ENCODE measurements around the gene AFM. TPM values are rescaled to one million over a fixed set of nuclear protein-coding genes. Genes with fewer than 3 reads are reported as not detected.

Gene AFM
- total and polyA plus RNA-seq, 10 of the 15 experiments (the other 5 are each of a cell fraction or from before 2014, with no cell fraction given) = not detected

DNA sequence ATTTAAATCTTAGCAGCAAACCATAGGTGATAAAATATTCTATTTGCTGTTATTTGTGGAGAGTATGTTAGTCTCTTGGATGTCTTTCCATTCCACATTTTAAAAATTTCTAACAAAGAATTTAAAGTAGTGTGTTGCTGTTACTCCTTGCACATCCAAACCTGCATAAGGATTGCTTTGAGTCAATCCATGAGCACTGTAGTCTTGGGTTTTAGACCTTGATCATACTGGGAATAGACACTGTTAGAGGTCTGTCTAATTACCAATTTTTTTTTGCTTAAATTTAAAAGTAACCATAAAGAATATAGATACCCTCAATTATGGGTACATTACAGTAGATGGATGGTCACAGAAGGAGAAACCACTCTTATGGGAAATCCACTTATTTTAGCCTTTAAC lies 44.0 kb upstream of the AFM start:
- H3K27ac ChIP-seq (ENCODE audit: control insufficient read depth, insufficient read depth) = no peak overlapping the region
- no TSS peak for BruUV-seq (replicated peaks)
- H4K20me1 ChIP-seq (ENCODE audit: control insufficient read depth, insufficient read depth) = no peaks in the 10 kb centered on the region
- no peaks in the 10 kb centered on the region for H3K4me1 ChIP-seq (ENCODE audit: control insufficient read depth, insufficient read depth, low read length)
- no peak for TF ChIP-seq SUPT20H (IDR thresholded peaks at IDR 0.05; ENCODE audit: borderline replicate concordance, control insufficient read depth, low read depth, low read length)
- no peak for TF ChIP-seq JUNB (IDR thresholded peaks at IDR 0.05)
- no peak for TF ChIP-seq SIN3A (IDR thresholded peaks at IDR 0.05; ENCODE audit: low read depth, low read length)
- no peak for TF ChIP-seq EP300 (IDR thresholded peaks at IDR 0.05; ENCODE audit: borderline replicate concordance in 1 of 2, control insufficient read depth in 1 of 2, low read depth in 2 of 2, low read length in 2 of 2)
- no peak for TF ChIP-seq CBFB (IDR thresholded peaks at IDR 0.05; ENCODE audit: low read depth)
- TF ChIP-seq RCOR1 (conservative IDR thresholded peaks at IDR 0.05; ENCODE audit: low read depth, low read length) = no peak
- TF ChIP-seq, protein P1, sequence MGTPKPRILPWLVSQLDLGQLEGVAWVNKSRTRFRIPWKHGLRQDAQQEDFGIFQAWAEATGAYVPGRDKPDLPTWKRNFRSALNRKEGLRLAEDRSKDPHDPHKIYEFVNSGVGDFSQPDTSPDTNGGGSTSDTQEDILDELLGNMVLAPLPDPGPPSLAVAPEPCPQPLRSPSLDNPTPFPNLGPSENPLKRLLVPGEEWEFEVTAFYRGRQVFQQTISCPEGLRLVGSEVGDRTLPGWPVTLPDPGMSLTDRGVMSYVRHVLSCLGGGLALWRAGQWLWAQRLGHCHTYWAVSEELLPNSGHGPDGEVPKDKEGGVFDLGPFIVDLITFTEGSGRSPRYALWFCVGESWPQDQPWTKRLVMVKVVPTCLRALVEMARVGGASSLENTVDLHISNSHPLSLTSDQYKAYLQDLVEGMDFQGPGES (IDR thresholded peaks at IDR 0.05) = no peak
- TF ChIP-seq NBN (IDR thresholded peaks at IDR 0.05) = no peak
- no peak for TF ChIP-seq YY1 (IDR thresholded peaks at IDR 0.05; ENCODE audit: low read depth, low read length)
- no peak for TF ChIP-seq GABPA (IDR thresholded peaks at IDR 0.05; ENCODE audit: low read depth)
- TF ChIP-seq, protein P2, sequence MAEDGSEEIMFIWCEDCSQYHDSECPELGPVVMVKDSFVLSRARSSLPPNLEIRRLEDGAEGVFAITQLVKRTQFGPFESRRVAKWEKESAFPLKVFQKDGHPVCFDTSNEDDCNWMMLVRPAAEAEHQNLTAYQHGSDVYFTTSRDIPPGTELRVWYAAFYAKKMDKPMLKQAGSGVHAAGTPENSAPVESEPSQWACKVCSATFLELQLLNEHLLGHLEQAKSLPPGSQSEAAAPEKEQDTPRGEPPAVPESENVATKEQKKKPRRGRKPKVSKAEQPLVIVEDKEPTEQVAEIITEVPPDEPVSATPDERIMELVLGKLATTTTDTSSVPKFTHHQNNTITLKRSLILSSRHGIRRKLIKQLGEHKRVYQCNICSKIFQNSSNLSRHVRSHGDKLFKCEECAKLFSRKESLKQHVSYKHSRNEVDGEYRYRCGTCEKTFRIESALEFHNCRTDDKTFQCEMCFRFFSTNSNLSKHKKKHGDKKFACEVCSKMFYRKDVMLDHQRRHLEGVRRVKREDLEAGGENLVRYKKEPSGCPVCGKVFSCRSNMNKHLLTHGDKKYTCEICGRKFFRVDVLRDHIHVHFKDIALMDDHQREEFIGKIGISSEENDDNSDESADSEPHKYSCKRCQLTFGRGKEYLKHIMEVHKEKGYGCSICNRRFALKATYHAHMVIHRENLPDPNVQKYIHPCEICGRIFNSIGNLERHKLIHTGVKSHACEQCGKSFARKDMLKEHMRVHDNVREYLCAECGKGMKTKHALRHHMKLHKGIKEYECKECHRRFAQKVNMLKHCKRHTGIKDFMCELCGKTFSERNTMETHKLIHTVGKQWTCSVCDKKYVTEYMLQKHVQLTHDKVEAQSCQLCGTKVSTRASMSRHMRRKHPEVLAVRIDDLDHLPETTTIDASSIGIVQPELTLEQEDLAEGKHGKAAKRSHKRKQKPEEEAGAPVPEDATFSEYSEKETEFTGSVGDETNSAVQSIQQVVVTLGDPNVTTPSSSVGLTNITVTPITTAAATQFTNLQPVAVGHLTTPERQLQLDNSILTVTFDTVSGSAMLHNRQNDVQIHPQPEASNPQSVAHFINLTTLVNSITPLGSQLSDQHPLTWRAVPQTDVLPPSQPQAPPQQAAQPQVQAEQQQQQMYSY (CRISPR knock-in tag; IDR thresholded peaks at IDR 0.05) = no peak
- no peak for TF ChIP-seq RB1 (IDR thresholded peaks at IDR 0.05; ENCODE audit: borderline replicate concordance)
- no peak for TF ChIP-seq SREBF1 (IDR thresholded peaks at IDR 0.05; ENCODE audit: low read length)
- no peak for TF ChIP-seq TBL1XR1 (IDR thresholded peaks at IDR 0.05; ENCODE audit: low read depth, low read length)
- no peak for TF ChIP-seq ZNF622 (IDR thresholded peaks at IDR 0.05)
- TF ChIP-seq NR2F1 (conservative IDR thresholded peaks at IDR 0.05) = no peak
- TF ChIP-seq CBX5 (IDR thresholded peaks at IDR 0.05; ENCODE audit: low read depth) = no peak
- no peak for TF ChIP-seq EGR1 (IDR thresholded peaks at IDR 0.05; ENCODE audit: borderline replicate concordance in 1 of 2, low read depth in 2 of 2, low read length in 2 of 2)
- no peak overlapping the region for H3K4me2 ChIP-seq (ENCODE audit: control insufficient read depth, insufficient read depth)
- ATAC-seq = no peak
- no peaks in the 10 kb centered on the region for H3K9me3 ChIP-seq (replicated peaks; ENCODE audit: control insufficient read depth, insufficient read depth, low read length)
- intact Hi-C loops (cut with micrococcal nuclease; ENCODE audit: unreplicated experiment) = no loop called here
- ChIA-PET RAD21 (ENCODE audit: unreplicated experiment) (interaction anchor here (1.3 kb wide), 1 partner anchor 13 kb away, joined by 3 read pairs; no protein-coding TSS in a partner anchor), SMC1A (ENCODE audit: uncharacterized antibody, unreplicated experiment) (interaction anchor here (1.2 kb wide), 2 partner anchors 12 to 259 kb away, joined by 3 to 5 read pairs; no protein-coding TSS in a partner anchor), CTCF (interaction anchor here (1.0 to 1.9 kb wide), 6 partner anchors 9 to 217 kb away, joined by 3 to 7 read pairs (median 4); no protein-coding TSS in a partner anchor), POLR2A (no interaction called here)
- no peaks in the 10 kb centered on the region for H3K79me2 ChIP-seq (ENCODE audit: control insufficient read depth, insufficient read depth, low read length)
- H3K4me3 ChIP-seq = no peak overlapping the region
- FAIRE-seq = no peak
- no peaks in the 10 kb centered on the region for H3K36me3 ChIP-seq (ENCODE audit: control insufficient read depth in 2 of 2, insufficient read depth in 2 of 2, low read length in 1 of 2)
- no peaks in the 10 kb centered on the region for H3K27me3 ChIP-seq (replicated peaks in 1 of 2; ENCODE audit: control insufficient read depth in 2 of 2, insufficient read depth in 2 of 2, low read length in 1 of 2)
- DNase-seq (ENCODE audit: low read depth, low spot score) = no peak
- in situ Hi-C loops (cut with MboI) = no loop called here
- H2AFZ ChIP-seq (ENCODE audit: control insufficient read depth, low read depth, low read length) = no peak overlapping the region
- no peak overlapping the region for H3K9ac ChIP-seq (ENCODE audit: control insufficient read depth, insufficient read depth, low read length)
